Raji (cell line): ENCODE measurements around the gene MUC2.

Experiments
- POLR2A ChIP-seq: IDR thresholded peaks from 2 replicates; pipeline ENCODE4 v1.6.1; 2011; ENCODE audit warnings: low read depth, low read length, control low read depth; ENCODE audit not compliant: insufficient read depth

Gene MUC2

GRCh38 chr11:1120532-1121330 lies 46.1 kb downstream of the MUC2 start:
- TF ChIP-seq POLR2A = no peak

GRCh38 chr11:1121331-1121812 lies 46.7 kb downstream of the MUC2 start:
- TF ChIP-seq POLR2A = no peak

- no peak for TF ChIP-seq POLR2A
Measured at GRCh38 chr11:1121813-1122663, 47.4 kb downstream of the MUC2 start.

GRCh38 chr11:1122664-1123002 lies 48.0 kb downstream of the MUC2 start:
- TF ChIP-seq POLR2A = no peak

- no peak for TF ChIP-seq POLR2A
Measured at GRCh38 chr11:1123970-1124369, 49.3 kb downstream of the MUC2 start.
